ENCODE data around the gene RGL3. TPM values are rescaled to one million over a fixed set of nuclear protein-coding genes. Genes with fewer than 3 reads are reported as not detected.
A peak's percentile ranks its signal among the peaks of the same experiment; 100 is the strongest.

The RGL3 gene
- total and polyA plus RNA-seq, 8 donors, result 22.3 to 170 (median 39.8) TPM

DNA sequence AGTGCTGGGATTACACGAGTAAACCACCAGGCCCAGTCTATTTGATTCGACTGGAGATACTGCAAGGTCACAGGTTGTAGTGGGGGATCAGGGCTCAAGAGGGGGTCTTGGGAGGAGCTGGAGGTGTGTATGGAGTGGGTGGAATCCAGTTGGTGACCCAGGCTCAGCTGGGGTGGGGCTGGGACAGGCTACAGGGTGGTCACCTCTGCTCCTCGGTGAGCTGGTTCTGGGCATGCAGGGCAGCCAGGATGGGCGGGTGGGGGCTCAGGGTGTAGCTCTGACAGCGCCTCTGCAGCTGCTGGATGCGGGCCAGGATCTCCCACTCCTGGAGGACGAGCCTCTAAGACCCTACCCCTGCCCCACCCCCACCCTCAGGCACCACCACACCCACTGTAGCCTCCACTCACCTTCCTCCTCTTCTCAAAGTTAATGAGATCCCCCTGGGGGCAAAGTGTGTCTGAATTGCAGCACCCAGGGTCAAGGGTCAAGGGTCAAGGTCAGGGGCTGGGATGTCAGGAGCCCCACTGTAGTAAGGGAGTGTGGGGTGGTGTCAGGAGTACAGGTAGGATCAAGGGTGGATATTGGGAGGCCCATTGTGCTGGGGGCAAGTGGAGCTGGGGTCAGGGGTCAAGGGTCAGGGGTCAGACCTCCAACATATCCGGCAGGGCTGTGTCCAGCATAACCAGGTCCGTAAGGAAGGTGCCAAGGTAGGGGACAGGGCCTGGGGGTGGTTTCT is 17.1 kb downstream of the RGL3 start:
- peaks cover 0 to 22% (median 0%) of the 10 kb centered on the region in 3 donors for H3K36me3 ChIP-seq

DNA sequence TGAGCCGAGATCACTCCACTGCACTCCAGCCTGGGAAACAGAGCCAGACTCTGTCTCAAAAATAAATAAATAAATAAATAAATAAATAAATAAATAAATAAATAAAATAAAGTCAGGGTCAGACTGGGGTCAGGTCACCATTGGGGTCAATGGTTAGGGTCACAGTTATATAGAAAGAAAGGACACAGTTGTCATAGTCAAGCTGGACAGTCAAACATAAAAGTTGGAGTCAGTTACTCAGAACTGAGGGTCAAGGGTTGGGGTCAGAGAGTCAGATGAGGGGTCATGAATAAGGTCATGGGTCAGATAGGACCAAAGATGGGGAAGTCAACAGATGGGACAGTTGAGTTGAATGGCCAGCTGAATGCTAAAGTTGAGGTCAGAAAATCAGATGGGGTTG is 18.3 kb downstream of the RGL3 start:
- peak in 1 of 6 donors; percentile 14 for DNase-seq
- Histone ChIP-seq H3K36me3 (peaks cover 0 to 22% (median 0%) of the 10 kb centered on the region in 3 donors), H3K4me3 (no peak overlapping the region), H3K27ac (no peak overlapping the region), H3K4me1 (no peaks in the 10 kb centered on the region), H3K9me3 (no peaks in the 10 kb centered on the region), H3K27me3 (no peaks in the 10 kb centered on the region)
- WGBS, 2 donors, result 94 to 95% methylated on average over 1 of the region's 1 CpG
- intact Hi-C loops (cut with DNase I), result no loop called here
- TF ChIP-seq, protein P1, sequence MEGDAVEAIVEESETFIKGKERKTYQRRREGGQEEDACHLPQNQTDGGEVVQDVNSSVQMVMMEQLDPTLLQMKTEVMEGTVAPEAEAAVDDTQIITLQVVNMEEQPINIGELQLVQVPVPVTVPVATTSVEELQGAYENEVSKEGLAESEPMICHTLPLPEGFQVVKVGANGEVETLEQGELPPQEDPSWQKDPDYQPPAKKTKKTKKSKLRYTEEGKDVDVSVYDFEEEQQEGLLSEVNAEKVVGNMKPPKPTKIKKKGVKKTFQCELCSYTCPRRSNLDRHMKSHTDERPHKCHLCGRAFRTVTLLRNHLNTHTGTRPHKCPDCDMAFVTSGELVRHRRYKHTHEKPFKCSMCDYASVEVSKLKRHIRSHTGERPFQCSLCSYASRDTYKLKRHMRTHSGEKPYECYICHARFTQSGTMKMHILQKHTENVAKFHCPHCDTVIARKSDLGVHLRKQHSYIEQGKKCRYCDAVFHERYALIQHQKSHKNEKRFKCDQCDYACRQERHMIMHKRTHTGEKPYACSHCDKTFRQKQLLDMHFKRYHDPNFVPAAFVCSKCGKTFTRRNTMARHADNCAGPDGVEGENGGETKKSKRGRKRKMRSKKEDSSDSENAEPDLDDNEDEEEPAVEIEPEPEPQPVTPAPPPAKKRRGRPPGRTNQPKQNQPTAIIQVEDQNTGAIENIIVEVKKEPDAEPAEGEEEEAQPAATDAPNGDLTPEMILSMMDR (IDR thresholded peaks at IDR 0.05), result no peak
- peak in 1 of 4 donors; percentile 21 for ATAC-seq
- no peak for FAIRE-seq

More for the DNA sequence above, 17.1 kb downstream of the RGL3 start:
- intact Hi-C loops (cut with DNase I), result no loop called here
- FAIRE-seq (no peak), DNase-seq (peak in 2 of 6 donors; percentile 17 to 77), ATAC-seq (no peak)
- H3K27ac ChIP-seq, result no peak overlapping the region
- no peaks in the 10 kb centered on the region for H3K27me3 ChIP-seq
- H3K4me3 ChIP-seq, result no peak overlapping the region
- WGBS, 2 donors, result 82 to 86% methylated on average over 4 to 9 of the region's 9 CpGs
- no peaks in the 10 kb centered on the region for H3K9me3 ChIP-seq
- no peaks in the 10 kb centered on the region for H3K4me1 ChIP-seq
- TF ChIP-seq, protein P1 (IDR thresholded peaks at IDR 0.05), result no peak

DNA sequence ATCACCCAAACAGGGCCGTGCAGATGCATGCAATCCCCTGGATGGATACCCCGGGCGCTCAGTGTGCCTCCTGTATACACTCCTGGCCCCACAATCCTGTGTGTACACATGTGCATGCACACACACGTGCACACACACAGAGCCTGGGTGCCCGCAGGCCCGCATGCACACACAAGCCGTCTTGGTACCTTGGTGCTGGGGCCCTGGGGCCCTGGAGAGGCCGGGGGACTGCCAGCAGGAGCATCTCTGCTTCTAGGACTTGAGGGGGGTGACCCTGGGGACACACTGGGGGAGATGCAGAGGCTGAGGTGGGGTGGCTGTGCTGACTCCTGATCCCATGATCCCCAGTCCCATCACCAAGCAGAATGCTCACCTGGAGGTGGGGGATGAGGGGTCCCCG is 19.4 kb downstream of the RGL3 start:
- intact Hi-C loops (cut with DNase I), result no loop called here
- ATAC-seq (no peak), DNase-seq (no peak), FAIRE-seq (no peak)
- peaks cover 0 to 22% (median 0%) of the 10 kb centered on the region in 3 donors for H3K36me3 ChIP-seq
- H3K4me1 ChIP-seq, result no peaks in the 10 kb centered on the region
- H3K27ac ChIP-seq, result no peak overlapping the region
- H3K9me3 ChIP-seq, result no peaks in the 10 kb centered on the region
- no peaks in the 10 kb centered on the region for H3K27me3 ChIP-seq
- TF ChIP-seq, protein P1 (IDR thresholded peaks at IDR 0.05), result no peak
- 96% methylated on average over 9 of the region's 9 CpGs for WGBS, 2 donors
- H3K4me3 ChIP-seq, result no peak overlapping the region

DNA sequence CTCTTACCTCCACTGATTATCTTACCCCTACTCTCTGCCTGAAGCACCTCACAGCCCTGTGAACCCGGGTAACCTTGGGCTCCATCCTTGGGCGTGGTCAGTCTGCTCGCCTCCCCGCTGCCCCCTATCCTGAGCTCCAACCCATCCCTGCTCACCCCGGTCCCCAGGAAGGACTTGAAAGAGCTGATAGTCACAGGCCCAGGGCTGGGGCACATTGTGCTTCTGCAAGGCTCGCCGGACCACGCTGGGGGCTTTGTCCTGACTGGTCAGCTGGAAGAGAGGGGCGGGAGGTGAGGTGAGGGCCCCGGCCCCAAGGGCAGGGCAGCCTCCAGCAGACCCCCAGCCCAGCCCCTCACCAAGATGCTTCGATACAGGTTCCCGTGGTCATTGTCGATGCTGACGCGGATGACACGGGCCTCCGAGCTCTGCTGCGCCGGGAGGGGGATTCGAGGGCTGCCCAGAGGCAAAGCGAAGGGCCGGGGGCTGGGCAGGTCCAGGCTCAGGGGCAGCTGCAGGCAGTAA is 22.0 kb downstream of the RGL3 start:
- Histone ChIP-seq H3K9me3 (no peaks in the 10 kb centered on the region), H3K36me3 (peaks cover 0 to 15% (median 0%) of the 10 kb centered on the region in 3 donors), H3K4me3 (no peak overlapping the region), H3K27ac (no peak overlapping the region), H3K4me1 (no peaks in the 10 kb centered on the region), H3K27me3 (no peaks in the 10 kb centered on the region)
- TF ChIP-seq, protein P1 (IDR thresholded peaks at IDR 0.05), result no peak
- ATAC-seq, result no peak
- no peak for DNase-seq
- WGBS, 2 donors, result 94% methylated on average over 22 of the region's 22 CpGs
- no peak for FAIRE-seq
- intact Hi-C loops (cut with DNase I), result no loop called here
